ENCODE results near the gene SLC7A5.
"Not testable (repeated sequence)": the region's sequence is repeated elsewhere in the genome, so short reads cannot be mapped to it uniquely, and the experiment has no call there.

SLC7A5 gene

DNA sequence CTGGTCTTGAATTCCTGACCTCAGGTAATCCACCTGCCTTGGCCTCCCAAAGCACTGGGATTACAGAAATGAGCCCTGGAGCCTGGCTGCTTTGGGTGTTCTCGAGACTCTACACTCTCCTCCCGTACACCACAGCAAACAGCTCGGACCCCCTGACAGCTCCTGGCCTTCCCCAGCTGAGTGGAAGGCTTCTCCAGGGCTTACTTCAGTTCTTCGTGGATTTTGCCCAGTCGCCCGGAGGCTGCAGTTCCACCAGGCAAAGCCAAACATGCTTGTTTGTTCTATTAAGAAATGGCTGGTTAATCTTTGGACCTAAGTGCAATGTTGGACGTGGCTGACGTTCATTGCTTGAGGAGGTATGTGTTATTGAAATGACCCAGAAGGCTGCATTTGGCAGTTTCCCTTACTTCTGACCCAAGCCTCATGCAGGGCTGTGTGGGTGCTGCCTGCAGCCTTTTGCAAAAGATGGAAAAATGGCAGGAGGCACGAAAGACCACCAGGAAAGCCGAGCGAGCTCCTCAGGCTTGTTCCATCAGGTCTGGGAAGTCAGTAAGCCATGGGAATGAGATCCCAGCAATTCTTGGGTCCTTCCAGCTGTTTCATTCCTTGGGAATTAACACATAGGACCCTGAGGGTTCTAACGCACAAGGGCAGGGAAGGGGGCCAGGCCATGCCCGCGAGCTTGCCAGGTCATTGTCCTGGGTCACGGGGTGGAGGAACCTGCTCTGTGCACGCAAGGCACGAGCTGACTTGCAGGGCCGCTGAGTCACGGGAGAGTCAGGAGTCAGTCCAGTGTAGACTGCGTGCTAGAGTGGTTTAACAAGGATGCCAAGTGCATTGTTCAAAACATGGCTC is 79.6 kb downstream of the SLC7A5 start:
- ChIA-PET POLR2A (interaction anchor here (0.6 kb wide), 1 partner anchor 48 kb away, joined by 3 read pairs; no protein-coding TSS in a partner anchor), CTCF (interaction anchor here (0.6 to 7.0 kb wide), 4 partner anchors 10 to 101 kb away, joined by 3 to 52 read pairs (median 8); no protein-coding TSS in a partner anchor)
- H3K27ac ChIP-seq (ENCODE audit: extremely low read depth, low read depth, low read length): no peak overlapping the region
- no peaks in the 10 kb centered on the region for H3K36me3 ChIP-seq (ENCODE audit: control insufficient read depth in 2 of 2, insufficient read depth in 1 of 2, low read length in 2 of 2)
- H3K9me3 ChIP-seq (ENCODE audit: control insufficient read depth, insufficient read depth, low read depth, low read length): no peaks in the 10 kb centered on the region
- no peak overlapping the region for H3K4me3 ChIP-seq (ENCODE audit: low read depth, low read length)
- no peak for TF ChIP-seq ZNF776 (tag by site-specific recombination; IDR thresholded peaks at IDR 0.05; ENCODE audit: borderline replicate concordance)
- TF ChIP-seq REPIN1 (tag by site-specific recombination; IDR thresholded peaks at IDR 0.05; ENCODE audit: low read depth): no peak
- TF ChIP-seq ZNF530 (tag by site-specific recombination; IDR thresholded peaks at IDR 0.05; ENCODE audit: low read depth): no peak
- TF ChIP-seq, protein P1, sequence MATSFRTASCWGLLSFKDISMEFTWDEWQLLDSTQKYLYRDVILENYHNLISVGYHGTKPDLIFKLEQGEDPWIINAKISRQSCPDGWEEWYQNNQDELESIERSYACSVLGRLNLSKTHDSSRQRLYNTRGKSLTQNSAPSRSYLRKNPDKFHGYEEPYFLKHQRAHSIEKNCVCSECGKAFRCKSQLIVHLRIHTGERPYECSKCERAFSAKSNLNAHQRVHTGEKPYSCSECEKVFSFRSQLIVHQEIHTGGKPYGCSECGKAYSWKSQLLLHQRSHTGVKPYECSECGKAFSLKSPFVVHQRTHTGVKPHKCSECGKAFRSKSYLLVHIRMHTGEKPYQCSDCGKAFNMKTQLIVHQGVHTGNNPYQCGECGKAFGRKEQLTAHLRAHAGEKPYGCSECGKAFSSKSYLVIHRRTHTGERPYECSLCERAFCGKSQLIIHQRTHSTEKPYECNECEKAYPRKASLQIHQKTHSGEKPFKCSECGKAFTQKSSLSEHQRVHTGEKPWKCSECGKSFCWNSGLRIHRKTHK (tag by site-specific recombination; IDR thresholded peaks at IDR 0.05): no peak
- no peak for TF ChIP-seq ZNF747 (tag by site-specific recombination; IDR thresholded peaks at IDR 0.05)
- TF ChIP-seq BCL11B (tag by site-specific recombination; IDR thresholded peaks at IDR 0.05; ENCODE audit: low read depth): no peak
- TF ChIP-seq, protein P2, sequence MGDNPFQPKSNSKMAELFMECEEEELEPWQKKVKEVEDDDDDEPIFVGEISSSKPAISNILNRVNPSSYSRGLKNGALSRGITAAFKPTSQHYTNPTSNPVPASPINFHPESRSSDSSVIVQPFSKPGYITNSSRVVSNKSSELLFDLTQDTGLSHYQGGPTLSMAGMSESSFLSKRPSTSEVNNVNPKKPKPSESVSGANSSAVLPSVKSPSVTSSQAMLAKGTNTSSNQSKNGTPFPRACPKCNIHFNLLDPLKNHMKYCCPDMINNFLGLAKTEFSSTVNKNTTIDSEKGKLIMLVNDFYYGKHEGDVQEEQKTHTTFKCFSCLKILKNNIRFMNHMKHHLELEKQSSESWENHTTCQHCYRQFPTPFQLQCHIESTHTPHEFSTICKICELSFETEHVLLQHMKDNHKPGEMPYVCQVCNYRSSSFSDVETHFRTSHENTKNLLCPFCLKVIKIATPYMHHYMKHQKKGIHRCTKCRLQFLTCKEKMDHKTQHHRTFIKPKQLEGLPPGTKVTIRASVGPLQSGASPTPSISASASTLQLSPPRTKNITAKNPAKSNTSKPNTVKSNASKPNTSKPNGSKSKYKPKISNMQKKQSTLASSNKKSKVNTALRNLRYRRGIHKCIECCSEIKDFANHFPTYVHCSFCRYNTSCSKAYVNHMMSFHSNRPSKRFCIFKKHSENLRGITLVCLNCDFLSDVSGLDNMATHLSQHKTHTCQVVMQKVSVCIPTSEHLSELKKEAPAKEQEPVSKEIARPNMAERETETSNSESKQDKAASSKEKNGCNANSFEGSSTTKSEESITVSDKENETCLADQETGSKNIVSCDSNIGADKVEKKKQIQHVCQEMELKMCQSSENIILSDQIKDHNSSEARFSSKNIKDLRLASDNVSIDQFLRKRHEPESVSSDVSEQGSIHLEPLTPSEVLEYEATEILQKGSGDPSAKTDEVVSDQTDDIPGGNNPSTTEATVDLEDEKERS (tag by site-specific recombination; IDR thresholded peaks at IDR 0.05): no peak
- TF ChIP-seq ZNF324 (tag by site-specific recombination; IDR thresholded peaks at IDR 0.05): no peak
- H3K4me1 ChIP-seq (ENCODE audit: control insufficient read depth, insufficient read depth, low read length): no peaks in the 10 kb centered on the region

DNA sequence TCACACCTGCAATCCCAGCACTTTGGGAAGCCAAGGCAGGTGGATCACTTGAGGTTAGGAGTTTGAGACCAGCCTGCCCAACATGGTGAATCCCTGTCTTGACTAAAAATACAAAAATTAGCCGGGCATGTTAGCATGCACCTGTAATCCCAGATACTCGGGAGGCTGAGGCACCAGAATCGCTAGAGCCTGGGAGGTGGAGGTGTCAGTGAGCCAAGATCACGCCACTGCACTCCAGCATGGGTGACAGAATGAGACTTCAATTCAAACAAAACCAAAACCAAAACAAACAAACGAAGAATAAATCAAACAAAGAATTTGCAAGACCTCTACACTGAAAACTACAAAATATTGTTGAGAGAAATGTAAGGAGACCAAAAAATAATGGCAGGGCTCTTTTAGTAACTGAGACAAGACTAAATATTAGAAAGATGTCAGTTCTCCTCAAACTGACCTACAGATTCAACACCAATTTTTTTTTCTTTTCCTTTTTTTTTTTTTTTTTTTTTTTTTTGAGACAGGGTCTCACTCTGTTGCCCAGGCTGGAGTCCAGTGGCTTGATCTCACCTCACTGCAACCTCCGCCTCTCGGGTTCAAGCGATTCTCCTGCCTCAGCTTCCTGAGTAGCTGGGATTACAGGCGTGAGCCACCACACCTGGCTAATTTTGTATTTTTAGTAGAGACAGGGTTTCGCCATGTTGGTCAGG is 80.4 kb downstream of the SLC7A5 start:
- H3K27ac ChIP-seq (ENCODE audit: extremely low read depth, low read depth, low read length); H3K36me3 ChIP-seq (ENCODE audit: control insufficient read depth in 2 of 2, insufficient read depth in 1 of 2, low read length in 2 of 2); POLR2A ChIA-PET; H3K9me3 ChIP-seq (ENCODE audit: control insufficient read depth, insufficient read depth, low read depth, low read length); H3K4me3 ChIP-seq (ENCODE audit: low read depth, low read length); H3K4me1 ChIP-seq (ENCODE audit: control insufficient read depth, insufficient read depth, low read length): not testable (repeated sequence)
- CTCF ChIA-PET: interaction anchor here (2.7 to 7.0 kb wide), 2 partner anchors 9 to 61 kb away, joined by 10 to 52 read pairs; no protein-coding TSS in a partner anchor
- TF ChIP-seq, protein P3, sequence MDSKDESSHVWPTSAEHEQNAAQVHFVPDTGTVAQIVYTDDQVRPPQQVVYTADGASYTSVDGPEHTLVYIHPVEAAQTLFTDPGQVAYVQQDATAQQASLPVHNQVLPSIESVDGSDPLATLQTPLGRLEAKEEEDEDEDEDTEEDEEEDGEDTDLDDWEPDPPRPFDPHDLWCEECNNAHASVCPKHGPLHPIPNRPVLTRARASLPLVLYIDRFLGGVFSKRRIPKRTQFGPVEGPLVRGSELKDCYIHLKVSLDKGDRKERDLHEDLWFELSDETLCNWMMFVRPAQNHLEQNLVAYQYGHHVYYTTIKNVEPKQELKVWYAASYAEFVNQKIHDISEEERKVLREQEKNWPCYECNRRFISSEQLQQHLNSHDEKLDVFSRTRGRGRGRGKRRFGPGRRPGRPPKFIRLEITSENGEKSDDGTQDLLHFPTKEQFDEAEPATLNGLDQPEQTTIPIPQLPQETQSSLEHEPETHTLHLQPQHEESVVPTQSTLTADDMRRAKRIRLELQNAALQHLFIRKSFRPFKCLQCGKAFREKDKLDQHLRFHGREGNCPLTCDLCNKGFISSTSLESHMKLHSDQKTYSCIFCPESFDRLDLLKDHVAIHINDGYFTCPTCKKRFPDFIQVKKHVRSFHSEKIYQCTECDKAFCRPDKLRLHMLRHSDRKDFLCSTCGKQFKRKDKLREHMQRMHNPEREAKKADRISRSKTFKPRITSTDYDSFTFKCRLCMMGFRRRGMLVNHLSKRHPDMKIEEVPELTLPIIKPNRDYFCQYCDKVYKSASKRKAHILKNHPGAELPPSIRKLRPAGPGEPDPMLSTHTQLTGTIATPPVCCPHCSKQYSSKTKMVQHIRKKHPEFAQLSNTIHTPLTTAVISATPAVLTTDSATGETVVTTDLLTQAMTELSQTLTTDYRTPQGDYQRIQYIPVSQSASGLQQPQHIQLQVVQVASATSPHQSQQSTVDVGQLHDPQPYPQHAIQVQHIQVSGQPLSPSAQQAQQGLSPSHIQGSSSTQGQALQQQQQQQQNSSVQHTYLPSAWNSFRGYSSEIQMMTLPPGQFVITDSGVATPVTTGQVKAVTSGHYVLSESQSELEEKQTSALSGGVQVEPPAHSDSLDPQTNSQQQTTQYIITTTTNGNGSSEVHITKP (tag by site-specific recombination; IDR thresholded peaks at IDR 0.05): peak; percentile 49

DNA sequence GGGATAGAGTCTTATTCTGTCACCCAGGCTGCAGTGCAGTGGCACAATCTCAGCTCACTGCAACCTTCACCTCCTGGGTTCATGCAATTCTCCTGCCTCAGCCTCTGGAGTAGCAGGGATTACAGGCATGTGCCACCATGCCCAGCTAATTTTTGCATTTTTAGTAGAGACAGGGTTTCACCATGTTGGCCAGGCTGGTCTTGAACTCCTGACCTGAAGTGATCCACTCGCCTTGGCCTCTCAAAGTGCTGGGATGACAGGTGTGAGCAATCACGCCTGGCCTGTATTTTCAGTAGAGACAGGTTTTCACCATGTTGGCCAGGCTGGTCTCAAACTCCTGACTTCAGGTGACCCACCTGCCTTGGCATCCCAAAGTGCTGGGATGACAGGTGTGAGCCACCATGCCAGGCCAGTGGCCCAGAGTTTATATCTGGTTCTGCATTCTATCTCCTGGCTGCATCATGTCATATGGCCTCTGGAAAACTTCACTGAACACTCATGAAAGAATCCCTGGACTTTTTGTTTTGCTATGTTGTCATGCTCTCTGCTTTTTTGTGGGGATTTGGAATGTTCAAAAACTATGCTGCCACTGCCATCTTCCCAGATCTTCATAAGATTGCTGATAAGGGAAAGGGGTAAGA is 81.7 kb downstream of the SLC7A5 start:
- CTCF ChIA-PET: interaction anchor here (7.0 kb wide), 1 partner anchor 7 kb away, joined by 52 read pairs; no protein-coding TSS in a partner anchor
- POLR2A ChIA-PET: interaction anchor here (0.6 kb wide), 1 partner anchor 81 kb away, joined by 3 read pairs; no protein-coding TSS in a partner anchor
- H3K9me3 ChIP-seq (ENCODE audit: control insufficient read depth, insufficient read depth, low read depth, low read length); H3K4me1 ChIP-seq (ENCODE audit: control insufficient read depth, insufficient read depth, low read length); H3K36me3 ChIP-seq (ENCODE audit: control insufficient read depth in 2 of 2, insufficient read depth in 1 of 2, low read length in 2 of 2); H3K27ac ChIP-seq (ENCODE audit: extremely low read depth, low read depth, low read length); H3K4me3 ChIP-seq (ENCODE audit: low read depth, low read length): not testable (repeated sequence)
